Skeletal muscle cell (primary cell): Measurements from ENCODE around the gene LCN12.
"Not testable (repeated sequence)": the region's sequence is repeated elsewhere in the genome, so short reads cannot be mapped to it uniquely, and the experiment has no call there.

Experiments
- DNase-seq: peaks from one replicate; pipeline ENCODE4 v3.0.0-alpha.2; 2010; ENCODE audit warnings: low read depth
- H3K4me3 ChIP-seq: 2 replicates; pipeline ENCODE4 v1.5.1; 2011; ENCODE audit warnings: low read depth, mild to moderate bottlenecking, control low read depth, low read length, moderate library complexity

The LCN12 gene

GRCh38 chr9:136997371-136997770 is 45.3 kb downstream of the LCN12 start:
- no peak for DNase-seq
- no peak overlapping the region for H3K4me3 ChIP-seq

- DNase-seq, result no peak
- no peak overlapping the region for H3K4me3 ChIP-seq
Observed at GRCh38 chr9:136997830-136998234, 45.8 kb downstream of the LCN12 start.

GRCh38 chr9:137000177-137000930 is 48.3 kb downstream of the LCN12 start:
- no peak for DNase-seq
- no peak overlapping the region for H3K4me3 ChIP-seq

- no peak for DNase-seq
- no peak overlapping the region for H3K4me3 ChIP-seq
Observed at GRCh38 chr9:137001857-137002645, 50.0 kb downstream of the LCN12 start.

GRCh38 chr9:137002646-137003041 is 50.6 kb downstream of the LCN12 start:
- H3K4me3 ChIP-seq, result no peak overlapping the region
- no peak for DNase-seq

GRCh38 chr9:137004285-137004684 is 52.2 kb downstream of the LCN12 start:
- DNase-seq, H3K4me3 ChIP-seq: not testable (repeated sequence)
